Cardiac septum (tissue), 1 donor: Measurements from ENCODE around the gene PABPN1L. TPM values are rescaled to one million over a fixed set of nuclear protein-coding genes. Genes with fewer than 3 reads are reported as not detected.

Experiments
- DNase-seq: peaks from one replicate; pipeline ENCODE4 v3.0.0-alpha.2; 2020; ENCODE audit warnings: low spot score
- intact Hi-C: fragments of 100-400 bp; cut with DNase I; formaldehyde crosslinking; loops from one replicate; pipeline ENCODE4 v1.14.0; 2022
- total RNA-seq: library from RNA; stranded (reverse); fragmentation: NEBNext Ultra II Directional; extraction: Animal tissue kit (Norgen Biotek cat#: 25700); gene quantifications from one replicate; pipeline ENCODE4 v1.2.1, GENCODE V29; 2021
- donor health status: DM: no; HTN: no; CAD: no.

Gene PABPN1L
- total RNA-seq, 1 donor from 2014 or later = not detected

GRCh38 chr16:88886845-88887521, 20.5 kb upstream of the PABPN1L start:
- intact Hi-C loops = loop anchor here (1.0 to 2.0 kb wide), 2 partner anchors 34 to 52 kb away; no protein-coding TSS in a partner anchor
- peak; percentile 90 for DNase-seq

- intact Hi-C loops = loop anchor here (1.0 to 2.0 kb wide), 2 partner anchors 34 to 53 kb away; no protein-coding TSS in a partner anchor
- no peak for DNase-seq
These were observed 20.0 kb upstream of the PABPN1L start for GRCh38 chr16:88886420-88886844.

GRCh38 chr16:88885693-88886280, 19.3 kb upstream of the PABPN1L start:
- intact Hi-C loops = loop anchor here (1.0 to 2.0 kb wide), 2 partner anchors 35 to 54 kb away; no protein-coding TSS in a partner anchor
- no peak for DNase-seq

- intact Hi-C loops = no loop called here
- DNase-seq = no peak
These were observed 18.3 kb upstream of the PABPN1L start for GRCh38 chr16:88884569-88885271.

- intact Hi-C loops = no loop called here
These were observed 17.5 kb upstream of the PABPN1L start for GRCh38 chr16:88883946-88884345.

GRCh38 chr16:88883117-88883895, 16.8 kb upstream of the PABPN1L start:
- DNase-seq = no peak
- intact Hi-C loops = no loop called here

More at GRCh38 chr16:88883946-88884345, 17.5 kb upstream of the PABPN1L start:
- no peak for DNase-seq

GRCh38 chr16:88882358-88883030, 16.0 kb upstream of the PABPN1L start:
- no peak for DNase-seq
- intact Hi-C loops = no loop called here

GRCh38 chr16:88881675-88882357, 15.4 kb upstream of the PABPN1L start:
- intact Hi-C loops = no loop called here
- DNase-seq = no peak

- intact Hi-C loops = no loop called here
These were observed 14.7 kb upstream of the PABPN1L start for GRCh38 chr16:88881007-88881615.

GRCh38 chr16:88880226-88881006, 14.0 kb upstream of the PABPN1L start:
- intact Hi-C loops = no loop called here
- no peak for DNase-seq

More at GRCh38 chr16:88881007-88881615, 14.7 kb upstream of the PABPN1L start:
- DNase-seq = no peak

GRCh38 chr16:88879788-88880055, 13.3 kb upstream of the PABPN1L start:
- intact Hi-C loops = no loop called here
- DNase-seq = no peak

- intact Hi-C loops = no loop called here
- no peak for DNase-seq
These were observed 12.7 kb upstream of the PABPN1L start for GRCh38 chr16:88878967-88879787.

GRCh38 chr16:88878356-88878755, 11.9 kb upstream of the PABPN1L start:
- no peak for DNase-seq
- intact Hi-C loops = no loop called here

- no peak for DNase-seq
- intact Hi-C loops = no loop called here
These were observed 11.3 kb upstream of the PABPN1L start for GRCh38 chr16:88877564-88878289.

GRCh38 chr16:88876942-88877526, 10.6 kb upstream of the PABPN1L start:
- no peak for DNase-seq
- intact Hi-C loops = no loop called here

- DNase-seq = no peak
- intact Hi-C loops = no loop called here
These were observed 9.3 kb upstream of the PABPN1L start for GRCh38 chr16:88875703-88876234.
